ENCODE data around the gene KIF15. TPM values are rescaled to one million over a fixed set of nuclear protein-coding genes. Genes with fewer than 3 reads are reported as not detected.
"Not testable (repeated sequence)": the region's sequence is repeated elsewhere in the genome, so short reads cannot be mapped to it uniquely, and the experiment has no call there.

The KIF15 gene
- total RNA-seq, 1 experiment from 2014 or later: 21.9 TPM

GRCh38 chr3:44814751-44815150, 53.2 kb downstream of the KIF15 start:
- TF ChIP-seq, protein P1, sequence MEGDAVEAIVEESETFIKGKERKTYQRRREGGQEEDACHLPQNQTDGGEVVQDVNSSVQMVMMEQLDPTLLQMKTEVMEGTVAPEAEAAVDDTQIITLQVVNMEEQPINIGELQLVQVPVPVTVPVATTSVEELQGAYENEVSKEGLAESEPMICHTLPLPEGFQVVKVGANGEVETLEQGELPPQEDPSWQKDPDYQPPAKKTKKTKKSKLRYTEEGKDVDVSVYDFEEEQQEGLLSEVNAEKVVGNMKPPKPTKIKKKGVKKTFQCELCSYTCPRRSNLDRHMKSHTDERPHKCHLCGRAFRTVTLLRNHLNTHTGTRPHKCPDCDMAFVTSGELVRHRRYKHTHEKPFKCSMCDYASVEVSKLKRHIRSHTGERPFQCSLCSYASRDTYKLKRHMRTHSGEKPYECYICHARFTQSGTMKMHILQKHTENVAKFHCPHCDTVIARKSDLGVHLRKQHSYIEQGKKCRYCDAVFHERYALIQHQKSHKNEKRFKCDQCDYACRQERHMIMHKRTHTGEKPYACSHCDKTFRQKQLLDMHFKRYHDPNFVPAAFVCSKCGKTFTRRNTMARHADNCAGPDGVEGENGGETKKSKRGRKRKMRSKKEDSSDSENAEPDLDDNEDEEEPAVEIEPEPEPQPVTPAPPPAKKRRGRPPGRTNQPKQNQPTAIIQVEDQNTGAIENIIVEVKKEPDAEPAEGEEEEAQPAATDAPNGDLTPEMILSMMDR (conservative IDR thresholded peaks at IDR 0.05; ENCODE audit: low read depth, low read length): no peak
- no peak for TF ChIP-seq EZH2 (IDR thresholded peaks at IDR 0.05; ENCODE audit: borderline replicate concordance, low read depth, low read length, poor library complexity, severe bottlenecking)
- Histone ChIP-seq H3K9me3 (ENCODE audit: low read depth, low read length, poor library complexity, severe bottlenecking) (no peaks in the 10 kb centered on the region), H3K4me3 (ENCODE audit: low read depth, low read length, poor library complexity, severe bottlenecking) (no peak overlapping the region), H3K36me3 (ENCODE audit: insufficient read depth, low read length, poor library complexity, severe bottlenecking) (peaks cover 12% of the 10 kb centered on the region), H3K27ac (ENCODE audit: low read depth, low read length, poor library complexity, severe bottlenecking) (no peak overlapping the region), H3K4me1 (ENCODE audit: insufficient read depth, low read length, poor library complexity, severe bottlenecking) (no peaks in the 10 kb centered on the region), H3K27me3 (replicated peaks; ENCODE audit: insufficient read depth, low read depth, low read length, poor library complexity) (no peaks in the 10 kb centered on the region)
- intact Hi-C loops (cut with micrococcal nuclease; ENCODE audit: unreplicated experiment): no loop called here
- BruUV-seq (replicated peaks): no TSS peak
- CTCF ChIA-PET: no interaction called here
- DNase-seq (ENCODE audit: low spot score): no peak
- POLR2A ChIA-PET (ENCODE audit: low non-redundant PET): no interaction called here

- H3K27ac ChIP-seq (ENCODE audit: low read depth, low read length, poor library complexity, severe bottlenecking): not testable (repeated sequence)
These were observed 54.7 kb downstream of the KIF15 start for GRCh38 chr3:44816334-44816733.

DNA sequence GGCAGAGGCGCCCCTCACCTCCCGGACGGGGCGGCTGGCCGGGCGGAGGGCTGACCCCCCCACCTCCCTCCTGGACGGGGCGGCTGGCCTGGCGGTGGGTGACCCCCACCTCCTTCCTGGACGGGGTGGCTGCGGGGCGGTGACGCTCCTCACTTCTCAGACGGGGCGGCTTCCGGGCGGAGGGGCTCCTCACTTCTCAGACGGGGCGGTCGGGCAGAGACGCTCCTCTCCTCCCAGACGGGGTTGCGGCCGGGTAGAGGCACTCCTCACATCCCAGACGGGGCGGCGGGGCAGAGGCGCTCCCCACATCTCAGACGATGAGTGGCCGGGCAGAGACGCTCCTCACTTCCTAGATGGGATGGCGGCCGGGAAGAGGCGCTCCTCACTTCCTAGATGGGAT, 59.6 kb downstream of the KIF15 start:
- H3K27me3 ChIP-seq (replicated peaks; ENCODE audit: insufficient read depth, low read depth, low read length, poor library complexity); H3K9me3 ChIP-seq (ENCODE audit: low read depth, low read length, poor library complexity, severe bottlenecking); H3K4me3 ChIP-seq (ENCODE audit: low read depth, low read length, poor library complexity, severe bottlenecking); intact Hi-C loops (cut with micrococcal nuclease; ENCODE audit: unreplicated experiment); H3K4me1 ChIP-seq (ENCODE audit: insufficient read depth, low read length, poor library complexity, severe bottlenecking); DNase-seq (ENCODE audit: low spot score); H3K27ac ChIP-seq (ENCODE audit: low read depth, low read length, poor library complexity, severe bottlenecking); POLR2A ChIA-PET (ENCODE audit: low non-redundant PET); CTCF ChIA-PET; BruUV-seq (replicated peaks): not testable (repeated sequence)
- peaks cover 10% of the 10 kb centered on the region for H3K36me3 ChIP-seq (ENCODE audit: insufficient read depth, low read length, poor library complexity, severe bottlenecking)

More at GRCh38 chr3:44816334-44816733, 54.7 kb downstream of the KIF15 start:
- H3K9me3 ChIP-seq (ENCODE audit: low read depth, low read length, poor library complexity, severe bottlenecking); H3K36me3 ChIP-seq (ENCODE audit: insufficient read depth, low read length, poor library complexity, severe bottlenecking); H3K4me3 ChIP-seq (ENCODE audit: low read depth, low read length, poor library complexity, severe bottlenecking); POLR2A ChIA-PET (ENCODE audit: low non-redundant PET); H3K27me3 ChIP-seq (replicated peaks; ENCODE audit: insufficient read depth, low read depth, low read length, poor library complexity); H3K4me1 ChIP-seq (ENCODE audit: insufficient read depth, low read length, poor library complexity, severe bottlenecking); DNase-seq (ENCODE audit: low spot score); BruUV-seq (replicated peaks); CTCF ChIA-PET; intact Hi-C loops (cut with micrococcal nuclease; ENCODE audit: unreplicated experiment): not testable (repeated sequence)

DNA sequence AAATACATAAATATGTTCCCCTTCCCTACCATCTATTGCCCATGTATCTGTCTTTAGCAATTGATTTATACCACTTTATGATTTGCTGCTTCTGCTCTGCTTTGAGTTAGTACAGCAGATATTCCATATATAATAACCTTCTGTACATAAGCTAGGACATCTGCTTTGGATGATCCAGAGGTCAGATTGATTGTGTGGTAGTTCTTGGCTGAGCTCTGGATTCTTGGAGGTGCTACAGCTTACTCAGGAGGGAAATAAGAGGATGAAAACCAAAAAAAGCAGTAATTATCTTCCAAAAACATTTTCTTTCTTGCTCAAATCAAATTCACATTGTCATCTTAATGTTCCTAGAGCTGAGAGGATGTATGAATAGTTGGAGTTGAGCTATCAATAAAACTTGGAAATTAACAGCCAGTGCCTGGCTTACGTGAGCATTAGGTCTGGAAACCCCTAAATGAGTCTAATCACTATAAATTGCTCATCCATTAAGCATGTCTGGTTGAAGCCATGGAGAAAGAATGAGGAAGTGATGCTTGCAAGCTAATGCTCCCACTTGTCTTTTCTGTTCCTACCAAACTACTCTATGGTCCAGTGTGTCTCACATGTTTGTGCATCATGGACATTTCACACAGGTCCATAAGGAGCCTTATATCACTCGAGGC, 63.8 kb downstream of the KIF15 start:
- CTCF ChIA-PET: no interaction called here
- TF ChIP-seq, protein P1 (conservative IDR thresholded peaks at IDR 0.05; ENCODE audit: low read depth, low read length): no peak
- no peak for TF ChIP-seq EZH2 (IDR thresholded peaks at IDR 0.05; ENCODE audit: borderline replicate concordance, low read depth, low read length, poor library complexity, severe bottlenecking)
- no peak for DNase-seq (ENCODE audit: low spot score)
- Histone ChIP-seq H3K9me3 (ENCODE audit: low read depth, low read length, poor library complexity, severe bottlenecking) (no peaks in the 10 kb centered on the region), H3K27me3 (replicated peaks; ENCODE audit: insufficient read depth, low read depth, low read length, poor library complexity) (no peaks in the 10 kb centered on the region), H3K4me1 (ENCODE audit: insufficient read depth, low read length, poor library complexity, severe bottlenecking) (no peaks in the 10 kb centered on the region), H3K36me3 (ENCODE audit: insufficient read depth, low read length, poor library complexity, severe bottlenecking) (peaks cover 36% of the 10 kb centered on the region), H3K27ac (ENCODE audit: low read depth, low read length, poor library complexity, severe bottlenecking) (no peak overlapping the region), H3K4me3 (ENCODE audit: low read depth, low read length, poor library complexity, severe bottlenecking) (no peak overlapping the region)
- no TSS peak for BruUV-seq (replicated peaks)
- POLR2A ChIA-PET (ENCODE audit: low non-redundant PET): no interaction called here
- intact Hi-C loops (cut with micrococcal nuclease; ENCODE audit: unreplicated experiment): no loop called here

Measured in A673 (cell line).